Effector CD4-positive, alpha-beta T cell (primary cell): ENCODE data around the gene JAGN1.
"Not testable (repeated sequence)": the region's sequence is repeated elsewhere in the genome, so short reads cannot be mapped to it uniquely, and the experiment has no call there.

Source experiments
- DNase-seq: peaks from one replicate; pipeline ENCODE4 v3.0.0-alpha.2; 2020

JAGN1 gene

DNA sequence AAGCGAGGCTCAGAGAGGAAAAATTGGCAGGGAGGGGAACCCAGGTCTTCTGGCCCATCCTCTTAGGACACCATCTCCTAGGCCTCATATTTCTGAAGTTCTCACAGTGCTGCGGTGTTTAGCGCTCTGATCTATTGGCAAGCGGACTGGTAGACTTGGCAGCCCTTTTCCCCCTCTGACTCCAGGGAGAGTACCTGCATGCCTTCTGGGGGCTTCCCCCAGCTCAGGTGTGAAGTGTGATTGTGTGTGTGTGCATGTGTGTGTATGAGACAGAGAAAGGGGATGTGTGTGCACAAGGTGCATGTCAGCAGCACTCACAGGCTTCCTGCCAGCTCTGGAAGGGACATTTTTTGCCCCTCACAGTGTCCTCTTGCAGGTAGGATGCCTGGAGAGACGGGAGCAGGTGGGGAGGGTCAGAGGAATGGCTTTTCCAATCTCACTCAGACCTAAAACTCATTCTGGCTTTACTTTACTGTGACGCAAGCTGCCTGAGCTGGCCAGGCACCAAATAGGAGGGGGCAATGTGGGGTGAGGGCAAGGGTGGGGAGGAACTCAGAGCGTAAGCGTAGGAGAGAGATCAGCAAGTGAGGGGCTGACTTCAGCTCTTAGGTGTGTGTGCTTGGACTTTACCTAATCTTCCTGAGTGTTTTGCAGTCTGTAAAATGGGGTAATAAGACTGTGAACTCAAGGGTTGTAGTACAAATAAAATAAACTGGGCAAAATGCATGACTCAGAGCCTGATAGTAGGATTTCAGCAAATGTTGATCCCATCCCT is 8.2 kb downstream of the JAGN1 start:
- DNase-seq, result no peak

DNA sequence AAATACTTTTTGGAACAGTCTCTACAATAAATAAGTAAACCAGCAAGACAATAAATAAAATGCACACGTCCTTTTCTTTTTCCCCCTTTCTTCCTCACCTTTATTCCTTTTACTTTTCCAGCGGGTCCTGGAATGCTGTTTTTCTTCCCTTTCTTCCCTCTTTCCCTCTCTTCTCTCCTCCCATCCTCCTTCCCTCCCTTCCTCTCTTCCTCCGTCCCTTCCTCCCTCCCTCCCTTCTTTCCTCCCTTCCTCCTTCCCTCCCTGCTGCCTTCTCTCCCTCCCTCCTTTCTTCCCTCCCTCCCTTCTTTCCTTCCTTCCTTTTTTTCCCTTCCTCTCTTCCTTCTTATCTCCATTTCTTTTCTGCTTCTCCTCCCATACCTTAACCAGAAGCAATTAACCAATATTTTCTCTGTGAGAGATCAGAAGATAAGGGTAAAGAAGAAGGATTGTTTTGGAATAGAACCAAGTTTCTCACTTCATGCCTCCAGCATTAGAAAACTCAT is 8.9 kb downstream of the JAGN1 start:
- DNase-seq, result no peak

DNA sequence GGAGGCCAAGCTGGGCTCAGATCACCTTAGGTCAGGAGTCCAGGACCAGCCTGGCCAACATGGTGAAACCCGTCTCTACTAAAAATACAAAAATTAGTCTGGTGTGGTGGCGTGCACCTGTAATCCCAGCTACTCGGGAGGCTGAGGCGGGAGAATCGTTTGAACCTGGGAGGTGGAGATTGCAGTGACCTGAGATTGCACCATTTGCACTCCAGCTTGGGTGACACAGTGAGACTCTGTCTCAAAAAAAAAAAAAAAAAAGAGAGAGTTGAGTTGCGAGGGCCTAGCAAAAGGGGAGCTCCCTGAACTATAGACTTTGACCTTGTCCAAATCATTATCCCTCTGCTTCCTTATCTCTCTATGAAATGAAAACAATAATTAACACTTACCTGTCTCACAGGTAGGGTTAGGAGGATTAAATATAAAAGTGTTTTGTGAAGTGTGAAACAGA is 10.6 kb downstream of the JAGN1 start:
- not testable (repeated sequence) for DNase-seq

- DNase-seq, result no peak
Observed at GRCh38 chr3:9901967-9902366, 11.6 kb downstream of the JAGN1 start.

DNA sequence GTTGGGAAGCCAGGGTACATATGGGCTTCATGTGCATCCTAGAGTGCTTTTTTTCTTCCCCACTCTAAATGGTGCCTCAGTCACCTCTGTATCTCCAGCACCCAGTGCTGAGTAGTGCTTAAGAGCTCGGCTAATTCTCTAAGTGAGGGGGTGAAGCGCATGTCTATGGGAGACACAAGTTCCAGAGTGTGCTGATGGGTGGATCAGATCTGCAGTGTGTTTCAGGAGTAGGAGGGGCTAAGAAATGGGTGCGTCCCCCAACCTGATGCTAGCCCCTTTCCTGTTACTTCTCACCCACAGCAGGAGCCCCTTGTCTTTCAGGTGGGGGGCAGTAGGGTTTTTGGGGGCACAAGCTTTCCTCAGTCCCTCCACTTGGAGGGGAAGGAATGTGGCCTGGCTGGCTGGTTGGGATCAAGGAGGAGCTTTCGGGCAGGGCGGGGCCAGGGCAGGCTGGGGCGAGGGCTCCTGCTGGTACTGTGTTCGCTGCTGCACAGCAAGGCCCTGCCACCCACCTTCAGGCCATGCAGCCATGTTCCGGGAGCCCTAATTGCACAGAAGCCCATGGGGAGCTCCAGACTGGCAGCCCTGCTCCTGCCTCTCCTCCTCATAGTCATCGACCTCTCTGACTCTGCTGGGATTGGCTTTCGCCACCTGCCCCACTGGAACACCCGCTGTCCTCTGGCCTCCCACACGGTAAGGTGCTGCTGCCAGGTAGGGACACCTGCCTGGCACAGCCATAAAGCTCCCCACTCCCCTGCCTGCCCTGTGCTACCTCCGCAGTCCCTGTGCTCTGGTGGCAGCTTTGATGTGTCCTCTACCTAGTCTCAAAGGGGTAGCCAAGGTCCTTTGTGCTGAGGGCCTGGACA is 12.2 kb downstream of the JAGN1 start, which contains the start of gene IL17RE:
Gene IL17RE (plus strand): TSS at position 477 of the 866 bp plus-strand sequence. CDS start 85 bp downstream, at position 562.
- no peak for DNase-seq

DNA sequence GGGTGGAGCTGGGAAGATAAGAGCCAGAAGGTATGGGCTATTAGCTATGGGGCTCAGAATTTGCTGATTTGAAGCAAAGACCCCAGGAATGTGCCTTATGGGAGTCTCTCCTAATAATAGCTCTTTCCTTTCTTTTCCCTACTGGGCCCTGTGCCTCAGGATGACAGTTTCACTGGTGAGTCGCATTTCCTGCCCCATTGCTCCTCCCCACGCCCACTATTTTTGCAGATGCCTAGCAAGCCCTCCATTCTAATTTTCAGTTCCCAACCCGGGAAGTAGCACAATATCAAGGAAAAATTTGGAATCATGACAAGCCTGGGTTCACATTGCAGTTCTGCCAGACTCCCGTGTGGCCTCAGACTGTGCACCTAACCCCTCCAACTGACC is 12.8 kb downstream of the JAGN1 start:
- no peak for DNase-seq

DNA sequence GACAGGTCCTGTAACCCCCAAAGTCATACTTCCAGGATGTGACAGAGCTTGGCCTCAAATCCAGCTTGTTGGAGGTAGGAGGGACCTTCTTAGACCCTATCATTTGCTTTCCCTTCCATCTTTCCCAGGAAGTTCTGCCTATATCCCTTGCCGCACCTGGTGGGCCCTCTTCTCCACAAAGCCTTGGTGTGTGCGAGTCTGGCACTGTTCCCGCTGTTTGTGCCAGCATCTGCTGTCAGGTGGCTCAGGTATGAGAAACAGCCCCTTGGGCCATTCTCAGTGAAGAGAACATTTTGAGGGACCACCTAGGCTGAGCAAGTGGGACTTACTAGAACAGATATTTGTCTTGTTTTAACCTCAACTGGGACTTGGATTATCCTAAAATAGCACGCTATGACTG is 13.5 kb downstream of the JAGN1 start:
- DNase-seq, result no peak

DNA sequence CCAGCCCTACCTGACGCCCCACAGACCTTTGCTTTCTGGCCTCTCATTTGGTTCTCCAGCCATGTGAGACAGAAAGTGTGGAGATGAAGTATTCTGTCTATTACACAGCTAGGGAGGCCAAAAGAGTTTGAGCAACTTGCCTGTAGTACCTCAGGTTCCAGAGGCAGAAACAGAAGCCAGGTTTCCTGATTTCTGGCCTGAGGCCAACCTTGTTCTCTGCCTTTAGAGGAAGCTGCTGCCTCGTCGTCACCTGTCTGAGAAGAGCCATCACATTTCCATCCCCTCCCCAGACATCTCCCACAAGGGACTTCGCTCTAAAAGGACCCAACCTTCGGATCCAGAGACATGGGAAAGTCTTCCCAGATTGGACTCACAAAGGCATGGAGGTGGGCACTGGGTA is 16.1 kb downstream of the JAGN1 start:
- DNase-seq, result no peak

DNA sequence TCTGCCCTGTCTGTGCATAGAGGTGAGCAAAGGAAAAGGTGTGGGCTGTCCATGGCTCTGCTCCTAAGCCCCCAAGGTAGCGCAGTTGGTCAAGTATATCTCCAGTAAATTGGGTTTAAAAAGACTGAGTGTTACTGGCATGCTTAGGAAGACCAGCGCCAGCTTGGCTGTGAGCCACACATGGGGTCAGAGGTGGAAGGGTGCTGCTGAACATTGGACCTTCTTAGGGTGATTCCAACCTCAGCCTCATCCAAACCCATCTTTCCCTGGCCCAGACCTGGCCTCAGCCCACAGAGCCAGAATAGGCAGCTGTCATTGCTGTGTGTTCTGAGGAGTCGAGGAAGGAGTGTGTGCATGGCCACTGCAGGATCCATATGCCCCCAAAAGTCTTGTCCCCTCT is 17.9 kb downstream of the JAGN1 start:
- DNase-seq, result no peak

DNA sequence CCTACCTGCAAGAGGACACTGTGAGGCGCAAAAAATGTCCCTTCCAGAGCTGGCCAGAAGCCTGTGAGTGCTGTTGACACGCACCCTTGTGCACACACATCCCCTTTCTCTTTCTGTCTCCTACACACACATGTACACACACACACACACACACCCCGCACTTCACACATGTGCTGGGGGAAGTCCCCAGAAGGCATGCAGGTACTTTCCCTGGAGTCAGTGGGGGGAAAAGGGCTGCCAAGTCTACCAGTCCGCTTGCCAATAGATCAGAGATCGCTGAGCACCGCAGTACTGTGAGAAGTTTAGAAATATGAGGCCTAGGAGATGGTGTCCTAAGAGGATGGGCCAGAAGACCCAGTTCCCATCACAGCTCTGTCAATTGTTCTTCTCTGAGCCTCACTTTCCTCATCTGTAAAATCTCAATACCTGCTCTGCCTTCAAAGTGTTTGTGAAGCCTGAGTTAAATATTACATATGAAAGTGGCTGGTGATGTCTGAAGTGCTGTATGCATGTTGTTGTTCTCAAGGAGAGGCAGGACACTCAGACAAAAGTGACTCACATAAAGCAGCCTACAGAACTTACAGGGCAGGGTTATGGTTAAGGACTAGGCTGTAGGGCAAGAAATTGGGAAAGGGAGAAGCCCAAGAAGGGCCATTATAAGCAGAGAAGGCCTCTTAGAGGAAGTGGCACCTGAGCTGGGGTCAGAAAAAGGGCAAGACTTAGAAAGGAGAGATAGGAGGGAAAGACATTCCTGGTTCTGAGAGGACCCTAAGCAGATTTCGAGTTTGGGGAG is 19.0 kb downstream of the JAGN1 start:
- DNase-seq, result no peak

DNA sequence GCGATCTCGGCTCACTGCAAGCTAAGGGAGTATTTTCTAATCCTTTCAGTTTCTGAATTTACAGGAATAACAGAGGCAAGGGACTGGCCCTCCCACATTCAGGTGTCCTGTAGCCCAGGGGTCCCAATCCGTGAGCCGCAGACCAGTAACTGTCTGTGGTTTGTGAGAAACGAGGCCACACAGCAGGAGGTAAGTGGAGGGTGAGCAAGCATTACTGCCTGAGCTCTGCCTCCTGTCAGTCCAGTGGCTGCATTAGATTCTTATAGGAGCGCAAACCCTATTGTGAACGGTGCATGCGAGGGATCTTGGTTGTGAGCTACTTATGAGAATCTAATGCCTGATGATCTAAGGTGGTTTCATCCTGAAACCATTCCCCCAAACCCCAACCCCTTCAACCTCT is 21.5 kb downstream of the JAGN1 start:
- DNase-seq, result no peak

DNA sequence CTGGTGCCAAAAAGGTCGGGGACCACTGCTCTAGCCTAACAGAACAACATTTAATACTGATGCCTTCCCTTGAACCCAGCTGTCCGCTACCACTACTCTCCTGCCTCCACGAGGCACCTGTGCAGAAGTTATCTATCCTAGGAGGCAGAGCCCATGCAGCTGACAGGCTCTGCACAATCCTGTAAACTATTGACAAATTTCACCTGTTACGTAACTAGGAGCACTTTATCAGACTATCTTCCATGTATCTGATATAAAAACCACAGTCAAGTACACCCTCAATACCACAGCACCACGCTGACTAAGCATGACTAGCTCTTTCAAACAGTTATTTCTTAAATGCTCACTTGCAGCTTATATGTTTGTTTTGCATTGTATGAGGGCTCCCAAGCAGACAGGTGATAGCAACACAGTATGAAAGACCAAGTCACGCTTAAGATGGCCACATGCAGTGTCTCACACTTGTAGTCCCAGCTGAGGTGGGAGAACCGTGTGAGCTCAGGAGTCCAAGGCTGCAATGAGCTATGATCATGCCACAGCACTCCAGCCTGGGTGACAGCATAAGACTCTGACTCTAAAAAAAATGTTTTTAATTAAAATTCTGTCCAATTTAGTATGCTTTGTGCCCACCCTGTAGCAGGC is 22.0 kb downstream of the JAGN1 start:
- DNase-seq, result no peak

- DNase-seq, result no peak
Observed at GRCh38 chr3:9913601-9914000, 23.2 kb downstream of the JAGN1 start.

DNA sequence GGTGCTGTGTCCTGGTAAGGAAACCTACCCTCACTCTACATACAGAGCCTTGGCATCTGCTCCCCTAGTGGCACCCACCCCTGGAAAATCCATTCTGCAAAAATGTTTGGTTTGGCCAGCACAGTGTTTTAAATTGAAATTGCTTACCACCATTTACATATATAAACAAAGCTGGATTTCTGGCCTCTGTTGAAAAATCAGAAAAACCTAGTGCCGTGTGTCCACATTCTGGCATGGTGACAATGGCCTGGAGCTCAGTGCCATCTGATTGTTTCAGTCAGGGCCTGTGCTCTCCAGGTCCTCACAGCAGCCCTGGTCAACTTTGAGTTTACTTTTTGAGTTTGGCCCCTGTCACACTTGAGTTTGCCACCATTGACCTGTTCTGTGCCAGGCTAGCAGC is 23.6 kb downstream of the JAGN1 start:
- no peak for DNase-seq

DNA sequence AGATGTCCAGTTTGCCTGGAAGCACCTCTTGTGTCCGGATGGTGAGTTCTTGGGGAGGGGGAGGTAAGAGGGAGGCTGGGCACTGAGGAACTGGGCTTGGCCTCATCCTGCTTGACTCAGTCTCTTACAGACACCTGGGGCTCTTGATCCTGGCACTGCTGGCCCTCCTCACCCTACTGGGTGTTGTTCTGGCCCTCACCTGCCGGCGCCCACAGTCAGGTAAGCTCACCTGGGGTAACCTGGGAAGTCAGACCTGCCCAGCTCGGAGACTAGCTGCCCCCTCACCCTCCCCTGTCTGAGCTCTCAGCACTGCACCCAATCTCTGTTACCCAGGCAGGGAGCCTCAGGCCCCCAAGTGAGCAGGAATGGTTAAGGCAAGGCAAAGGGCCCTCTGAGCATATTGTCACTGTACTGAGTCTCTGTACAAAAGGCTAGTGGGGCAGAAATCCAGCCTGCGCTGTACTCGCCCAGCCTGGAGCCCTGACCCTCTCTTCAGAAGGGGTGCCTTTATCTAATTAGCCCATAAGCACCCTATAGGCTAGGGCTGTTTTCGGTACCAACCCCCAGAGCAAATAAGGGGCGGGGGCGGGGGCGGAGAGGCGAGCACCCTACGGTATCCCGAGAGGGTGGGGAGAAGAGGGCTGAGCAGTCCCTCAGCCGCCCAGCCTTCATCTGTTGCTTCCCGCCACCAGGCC is 24.3 kb downstream of the JAGN1 start:
- DNase-seq, result no peak

GRCh38 chr3:9915254-9916141 is 25.1 kb downstream of the JAGN1 start:
- DNase-seq, result peak; percentile 5

DNA sequence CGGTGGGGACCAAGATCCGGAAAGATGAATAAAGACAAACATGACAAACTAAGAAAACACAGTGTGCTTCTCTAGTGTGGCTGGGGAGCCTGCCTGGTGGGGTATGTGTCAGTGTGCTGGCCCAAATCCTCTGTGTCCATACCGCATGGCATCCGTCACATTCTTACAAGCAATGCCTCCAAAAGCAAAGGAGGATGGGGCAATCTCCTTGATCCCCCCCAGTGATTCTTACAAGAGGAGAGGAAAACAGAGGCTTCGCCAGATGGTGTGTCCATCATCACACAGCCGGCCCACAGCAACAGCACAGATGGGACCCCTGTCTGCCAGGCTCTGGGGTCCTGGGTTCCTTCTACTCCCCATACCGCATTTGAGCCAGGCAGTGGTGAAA is 25.9 kb downstream of the JAGN1 start:
- no peak for DNase-seq

- no peak for DNase-seq
Observed at GRCh38 chr3:9916734-9917680, 26.6 kb downstream of the JAGN1 start, which contains the start of gene IL17RC. IL17RC (plus strand) TSS chr3:9917098; CDS start chr3:9917316, 218 bp downstream.

DNA sequence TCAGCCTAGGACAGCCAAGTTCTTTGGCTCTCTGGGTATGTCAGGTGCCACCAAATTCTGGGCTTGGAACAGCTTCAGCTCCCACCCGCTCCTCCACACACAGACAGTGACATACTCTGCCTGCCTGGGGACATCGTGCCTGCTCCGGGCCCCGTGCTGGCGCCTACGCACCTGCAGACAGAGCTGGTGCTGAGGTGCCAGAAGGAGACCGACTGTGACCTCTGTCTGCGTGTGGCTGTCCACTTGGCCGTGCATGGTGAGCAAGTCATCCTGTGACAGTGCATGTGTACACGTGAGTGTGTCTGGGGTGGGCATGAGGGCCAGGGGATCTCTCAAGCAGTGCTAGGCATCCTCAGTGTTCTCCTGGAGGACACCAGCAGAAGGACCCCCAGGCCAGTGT is 27.4 kb downstream of the JAGN1 start:
- no peak for DNase-seq
